Tibial nerve (tissue), 4 donors: ENCODE data around the gene AUH.

Experiments
- EP300 ChIP-seq, 2 donors: sonication (generic); formaldehyde crosslinking; IDR thresholded peaks; one replicate each; pipeline ENCODE4 v1.6.1; 2017; ENCODE audit warnings: antibody characterized with exemption in 2 of 2, mild to moderate bottlenecking in 1 of 2
- POLR2A ChIP-seq, 2 donors: fragments of 450-650 bp; IDR thresholded peaks; one replicate each; pipeline ENCODE4 v1.6.1; 2017; ENCODE audit warnings: antibody characterized with exemption in 2 of 2, mild to moderate bottlenecking in 2 of 2, moderate library complexity in 2 of 2
- TF ChIP-seq, protein P1 (sequence below), 5 experiments: fragments of 200-600 bp in 3 of 5; fragments of 450-650 bp in 2 of 5; sonication (generic) in 3 of 5; IDR thresholded peaks; one replicate each; pipeline ENCODE4 v1.5.1; 2016 to 2019; ENCODE audit warnings: antibody characterized with exemption in 5 of 5, mild to moderate bottlenecking in 3 of 5, moderate library complexity in 2 of 5

DNA sequence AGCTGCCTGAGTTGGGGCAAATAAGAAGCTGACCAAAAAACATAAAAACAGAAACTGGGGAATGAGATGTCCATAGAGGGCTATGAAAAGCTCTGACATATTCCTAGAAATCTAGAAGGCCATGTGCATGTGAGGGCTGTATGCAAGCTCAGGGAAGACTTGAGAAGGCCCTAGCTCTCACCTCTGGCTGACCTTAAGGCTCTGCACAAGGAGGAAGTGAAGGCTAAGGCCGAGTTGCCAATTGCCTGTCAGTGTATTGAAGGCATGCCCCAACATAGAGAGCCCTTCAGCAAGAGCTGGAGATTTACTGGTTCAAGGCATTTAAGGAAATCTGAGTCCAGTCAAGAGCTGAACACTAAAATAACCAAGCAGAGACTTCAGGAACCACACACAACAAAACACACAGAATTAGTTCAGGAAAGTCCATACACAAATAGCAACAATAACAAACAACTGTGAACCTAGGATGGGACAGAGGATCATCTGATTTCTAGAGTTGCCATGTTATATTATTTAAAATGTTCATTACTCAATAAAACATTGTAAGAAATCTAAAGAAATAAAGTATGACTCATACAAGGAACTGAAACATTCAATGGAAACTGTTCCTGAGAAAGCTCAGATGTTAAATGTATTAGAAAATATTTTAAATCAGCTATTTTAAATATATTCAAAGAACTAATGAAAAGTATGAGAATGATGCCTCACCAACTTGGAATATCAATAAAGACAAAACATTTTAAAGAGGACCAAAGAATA, 161.8 kb downstream of the AUH start:
- TF ChIP-seq, protein P1, sequence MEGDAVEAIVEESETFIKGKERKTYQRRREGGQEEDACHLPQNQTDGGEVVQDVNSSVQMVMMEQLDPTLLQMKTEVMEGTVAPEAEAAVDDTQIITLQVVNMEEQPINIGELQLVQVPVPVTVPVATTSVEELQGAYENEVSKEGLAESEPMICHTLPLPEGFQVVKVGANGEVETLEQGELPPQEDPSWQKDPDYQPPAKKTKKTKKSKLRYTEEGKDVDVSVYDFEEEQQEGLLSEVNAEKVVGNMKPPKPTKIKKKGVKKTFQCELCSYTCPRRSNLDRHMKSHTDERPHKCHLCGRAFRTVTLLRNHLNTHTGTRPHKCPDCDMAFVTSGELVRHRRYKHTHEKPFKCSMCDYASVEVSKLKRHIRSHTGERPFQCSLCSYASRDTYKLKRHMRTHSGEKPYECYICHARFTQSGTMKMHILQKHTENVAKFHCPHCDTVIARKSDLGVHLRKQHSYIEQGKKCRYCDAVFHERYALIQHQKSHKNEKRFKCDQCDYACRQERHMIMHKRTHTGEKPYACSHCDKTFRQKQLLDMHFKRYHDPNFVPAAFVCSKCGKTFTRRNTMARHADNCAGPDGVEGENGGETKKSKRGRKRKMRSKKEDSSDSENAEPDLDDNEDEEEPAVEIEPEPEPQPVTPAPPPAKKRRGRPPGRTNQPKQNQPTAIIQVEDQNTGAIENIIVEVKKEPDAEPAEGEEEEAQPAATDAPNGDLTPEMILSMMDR (IDR thresholded peaks at IDR 0.05), result no peak
- TF ChIP-seq POLR2A (IDR thresholded peaks at IDR 0.05) (no peak), EP300 (IDR thresholded peaks at IDR 0.05) (no peak)
